ENCODE results near the gene KCNJ18. TPM values are rescaled to one million over a fixed set of nuclear protein-coding genes. Genes with fewer than 3 reads are reported as not detected.
"Not testable (repeated sequence)": the region's sequence is repeated elsewhere in the genome, so short reads cannot be mapped to it uniquely, and the experiment has no call there.

The KCNJ18 gene
- total RNA-seq, 1 experiment from 2014 or later, result not detected

- in situ Hi-C loops (cut with HindIII; ENCODE audit: low pct_unique_long_range_greater_than_20kb, low sequenced_read_pairs), result not testable (repeated sequence)
These were observed 10.7 kb upstream of the KCNJ18 start for GRCh38 chr17:21681576-21681975.

GRCh38 chr17:21682130-21682529, 10.2 kb upstream of the KCNJ18 start:
- in situ Hi-C loops (cut with HindIII; ENCODE audit: low pct_unique_long_range_greater_than_20kb, low sequenced_read_pairs), result not testable (repeated sequence)

More at GRCh38 chr17:21681576-21681975, 10.7 kb upstream of the KCNJ18 start:
- not testable (repeated sequence) for DNase-seq (ENCODE audit: low read depth)

GRCh38 chr17:21683142-21683712, 9.1 kb upstream of the KCNJ18 start:
- in situ Hi-C loops (cut with HindIII; ENCODE audit: low pct_unique_long_range_greater_than_20kb, low sequenced_read_pairs); DNase-seq (ENCODE audit: low read depth): not testable (repeated sequence)

More at GRCh38 chr17:21682130-21682529, 10.2 kb upstream of the KCNJ18 start:
- DNase-seq (ENCODE audit: low read depth), result not testable (repeated sequence)

GRCh38 chr17:21683897-21684296, 8.4 kb upstream of the KCNJ18 start:
- DNase-seq (ENCODE audit: low read depth); in situ Hi-C loops (cut with HindIII; ENCODE audit: low pct_unique_long_range_greater_than_20kb, low sequenced_read_pairs): not testable (repeated sequence)

GRCh38 chr17:21684384-21684783, 7.9 kb upstream of the KCNJ18 start:
- in situ Hi-C loops (cut with HindIII; ENCODE audit: low pct_unique_long_range_greater_than_20kb, low sequenced_read_pairs); DNase-seq (ENCODE audit: low read depth): not testable (repeated sequence)

- in situ Hi-C loops (cut with HindIII; ENCODE audit: low pct_unique_long_range_greater_than_20kb, low sequenced_read_pairs); DNase-seq (ENCODE audit: low read depth): not testable (repeated sequence)
These were observed 7.1 kb upstream of the KCNJ18 start for GRCh38 chr17:21685061-21685795.

- DNase-seq (ENCODE audit: low read depth), result no peak
- in situ Hi-C loops (cut with HindIII; ENCODE audit: low pct_unique_long_range_greater_than_20kb, low sequenced_read_pairs), result no loop called here
These were observed 5.9 kb upstream of the KCNJ18 start for GRCh38 chr17:21686165-21687015.

GRCh38 chr17:21687136-21687953, 5.0 kb upstream of the KCNJ18 start:
- no peak for DNase-seq (ENCODE audit: low read depth)
- in situ Hi-C loops (cut with HindIII; ENCODE audit: low pct_unique_long_range_greater_than_20kb, low sequenced_read_pairs), result no loop called here

GRCh38 chr17:21688293-21688949, 3.9 kb upstream of the KCNJ18 start:
- DNase-seq (ENCODE audit: low read depth), result no peak
- in situ Hi-C loops (cut with HindIII; ENCODE audit: low pct_unique_long_range_greater_than_20kb, low sequenced_read_pairs), result no loop called here

- DNase-seq (ENCODE audit: low read depth), result peak; percentile 84
- in situ Hi-C loops (cut with HindIII; ENCODE audit: low pct_unique_long_range_greater_than_20kb, low sequenced_read_pairs), result no loop called here
These were observed 2.7 kb upstream of the KCNJ18 start for GRCh38 chr17:21689604-21690003.

GRCh38 chr17:21690811-21691210, 1.5 kb upstream of the KCNJ18 start:
- DNase-seq (ENCODE audit: low read depth); in situ Hi-C loops (cut with HindIII; ENCODE audit: low pct_unique_long_range_greater_than_20kb, low sequenced_read_pairs): not testable (repeated sequence)

GRCh38 chr17:21691481-21691880, 842 bp upstream of the KCNJ18 start:
- in situ Hi-C loops (cut with HindIII; ENCODE audit: low pct_unique_long_range_greater_than_20kb, low sequenced_read_pairs); DNase-seq (ENCODE audit: low read depth): not testable (repeated sequence)

- in situ Hi-C loops (cut with HindIII; ENCODE audit: low pct_unique_long_range_greater_than_20kb, low sequenced_read_pairs); DNase-seq (ENCODE audit: low read depth): not testable (repeated sequence)
These were observed 362 bp downstream of the KCNJ18 start for GRCh38 chr17:21692704-21693065.

- in situ Hi-C loops (cut with HindIII; ENCODE audit: low pct_unique_long_range_greater_than_20kb, low sequenced_read_pairs); DNase-seq (ENCODE audit: low read depth): not testable (repeated sequence)
These were observed 1.1 kb downstream of the KCNJ18 start for GRCh38 chr17:21693391-21693796.

- DNase-seq (ENCODE audit: low read depth); in situ Hi-C loops (cut with HindIII; ENCODE audit: low pct_unique_long_range_greater_than_20kb, low sequenced_read_pairs): not testable (repeated sequence)
These were observed 1.6 kb downstream of the KCNJ18 start for GRCh38 chr17:21693937-21694336.

- in situ Hi-C loops (cut with HindIII; ENCODE audit: low pct_unique_long_range_greater_than_20kb, low sequenced_read_pairs); DNase-seq (ENCODE audit: low read depth): not testable (repeated sequence)
These were observed 3.9 kb downstream of the KCNJ18 start for GRCh38 chr17:21696227-21696626.

GRCh38 chr17:21696842-21697507, 4.7 kb downstream of the KCNJ18 start:
- DNase-seq (ENCODE audit: low read depth); in situ Hi-C loops (cut with HindIII; ENCODE audit: low pct_unique_long_range_greater_than_20kb, low sequenced_read_pairs): not testable (repeated sequence)

Measured in Caki2 (cell line).